Stomach (tissue), 9 donors: ENCODE measurements around the gene TANC1. TPM values are rescaled to one million over a fixed set of nuclear protein-coding genes. Genes with fewer than 3 reads are reported as not detected.

ENCODE experiments used
- DNase-seq, 2 donors: peaks; one replicate each; pipeline versions ENCODE4 v3.0.0 to v3.0.0-alpha.2; 2013 to 2019
- H3K27ac ChIP-seq, 5 donors: fragments of 200-600 bp in 4 of 5; sonication (generic) in 4 of 5; one replicate each; pipeline ENCODE4 v1.5.1; 2013 to 2019; ENCODE audit warnings: mild to moderate bottlenecking in 1 of 5, moderate library complexity in 1 of 5
- H3K27me3 ChIP-seq, 3 donors: fragments of 200-600 bp; sonication (generic); one replicate each; pipeline ENCODE4 v1.5.1; 2017 to 2019; ENCODE audit warnings: mixed run types in 1 of 3
- H3K36me3 ChIP-seq, 4 donors: fragments of 200-600 bp; sonication (generic); 1 replicate in 3 of 4; 2 replicates in 1 of 4; pipeline ENCODE4 v1.5.1; 2016 to 2019
- H3K4me1 ChIP-seq, 4 donors: fragments of 200-600 bp; sonication (generic); one replicate each; pipeline ENCODE4 v1.5.1; 2016 to 2019
- H3K4me3 ChIP-seq, 4 donors: fragments of 200-600 bp; sonication (generic) in 3 of 4; one replicate each; pipeline ENCODE4 v1.5.1; 2016 to 2019; ENCODE audit warnings: mild to moderate bottlenecking in 1 of 4
- H3K9me3 ChIP-seq, 4 donors: fragments of 200-600 bp; sonication (generic); one replicate each; pipeline ENCODE4 v1.5.1; 2016 to 2019
- EP300 ChIP-seq: sonication (generic); formaldehyde crosslinking; IDR thresholded peaks from one replicate; pipeline ENCODE4 v1.6.1; 2017; ENCODE audit warnings: antibody characterized with exemption
- POLR2A ChIP-seq, 4 donors: fragments of 450-650 bp; IDR thresholded peaks; one replicate each; pipeline ENCODE4 v1.6.1; 2016; ENCODE audit warnings: antibody characterized with exemption in 4 of 4, control low read depth in 2 of 4, mild to moderate bottlenecking in 1 of 4, moderate library complexity in 1 of 4
- POLR2AphosphoS5 ChIP-seq, 3 donors: sonication (generic); formaldehyde crosslinking; IDR thresholded peaks; one replicate each; pipeline ENCODE4 v1.6.1; 2016; ENCODE audit warnings: antibody characterized with exemption in 3 of 3
- WGBS, 5 donors: extraction: QIAGEN DNeasy Blood & Tissue Kit in 3 of 5; methylation state at CpG; one replicate each; pipeline versions ENCODE4 v1.1.5 to v1.1.7; 2013 to 2018; 5-methylcytosine and 5-hydroxymethylcytosine counted together
- intact Hi-C: fragments of 100-400 bp; cut with DNase I; formaldehyde crosslinking; loops from one replicate; pipeline ENCODE4 v1.15.1; 2023; ENCODE audit warnings: low total_unique reads
- polyA plus RNA-seq, 3 donors: library from polyadenylated mRNA; stranded (reverse); fragments of 200-250 nt; gene quantifications; one replicate each; pipeline ENCODE4 v1.2.3, GENCODE V29; 2013
- total RNA-seq, 5 donors: library from RNA; depleted of rRNA; stranded (reverse); fragments of >200 nt; gene quantifications; one replicate each; pipeline versions ENCODE4 v1.1.0 to v1.2.3, GENCODE V29; 2014 to 2016
- TF ChIP-seq, protein P1 (sequence below), 7 experiments: fragments of 450-650 bp in 4 of 7; fragments of 200-600 bp in 3 of 7; sonication (generic) in 3 of 7; IDR thresholded peaks; one replicate each; pipeline ENCODE4 v1.5.1; 2016 to 2019; ENCODE audit warnings: antibody characterized with exemption in 7 of 7, control low read depth in 2 of 7, mild to moderate bottlenecking in 1 of 7
- donor health status: healthy with polysubstance abuse.
- donor health status: Bipolar disorder and iron deficiency.
- donor health status: healthy.

The TANC1 gene
- total and polyA plus RNA-seq, 8 donors, result 4.9 to 59.7 (median 37.7) TPM

- Histone ChIP-seq H3K4me3 (no peak overlapping the region), H3K4me1 (no peaks in the 10 kb centered on the region), H3K27ac (no peak overlapping the region), H3K36me3 (no peaks in the 10 kb centered on the region), H3K9me3 (no peaks in the 10 kb centered on the region), H3K27me3 (no peaks in the 10 kb centered on the region)
- no peak for DNase-seq
- 81 to 90% (median 82%) methylated on average over 1 of the region's 1 CpG for WGBS, 5 donors
- intact Hi-C loops, result no loop called here
- no peak for TF ChIP-seq POLR2AphosphoS5 (IDR thresholded peaks at IDR 0.05)
- TF ChIP-seq, protein P1, sequence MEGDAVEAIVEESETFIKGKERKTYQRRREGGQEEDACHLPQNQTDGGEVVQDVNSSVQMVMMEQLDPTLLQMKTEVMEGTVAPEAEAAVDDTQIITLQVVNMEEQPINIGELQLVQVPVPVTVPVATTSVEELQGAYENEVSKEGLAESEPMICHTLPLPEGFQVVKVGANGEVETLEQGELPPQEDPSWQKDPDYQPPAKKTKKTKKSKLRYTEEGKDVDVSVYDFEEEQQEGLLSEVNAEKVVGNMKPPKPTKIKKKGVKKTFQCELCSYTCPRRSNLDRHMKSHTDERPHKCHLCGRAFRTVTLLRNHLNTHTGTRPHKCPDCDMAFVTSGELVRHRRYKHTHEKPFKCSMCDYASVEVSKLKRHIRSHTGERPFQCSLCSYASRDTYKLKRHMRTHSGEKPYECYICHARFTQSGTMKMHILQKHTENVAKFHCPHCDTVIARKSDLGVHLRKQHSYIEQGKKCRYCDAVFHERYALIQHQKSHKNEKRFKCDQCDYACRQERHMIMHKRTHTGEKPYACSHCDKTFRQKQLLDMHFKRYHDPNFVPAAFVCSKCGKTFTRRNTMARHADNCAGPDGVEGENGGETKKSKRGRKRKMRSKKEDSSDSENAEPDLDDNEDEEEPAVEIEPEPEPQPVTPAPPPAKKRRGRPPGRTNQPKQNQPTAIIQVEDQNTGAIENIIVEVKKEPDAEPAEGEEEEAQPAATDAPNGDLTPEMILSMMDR (IDR thresholded peaks at IDR 0.05), result no peak
- no peak for TF ChIP-seq EP300
- TF ChIP-seq POLR2A (IDR thresholded peaks at IDR 0.05), result no peak
Observed at GRCh38 chr2:158923641-158924040, 44.8 kb upstream of the TANC1 start.

- H3K4me1 ChIP-seq, result no peaks in the 10 kb centered on the region
- intact Hi-C loops, result no loop called here
- no peak for TF ChIP-seq POLR2AphosphoS5 (IDR thresholded peaks at IDR 0.05)
- TF ChIP-seq EP300, result no peak
Observed at GRCh38 chr2:158926478-158926948, 41.9 kb upstream of the TANC1 start.

GRCh38 chr2:158928515-158928914 is 39.9 kb upstream of the TANC1 start:
- DNase-seq, result no peak

More at GRCh38 chr2:158926478-158926948, 41.9 kb upstream of the TANC1 start:
- 30 to 64% (median 56%) methylated on average over 5 to 8 of the region's 8 CpGs for WGBS, 5 donors
- no peak for DNase-seq
- Histone ChIP-seq H3K27ac (no peak overlapping the region), H3K9me3 (no peaks in the 10 kb centered on the region), H3K36me3 (no peaks in the 10 kb centered on the region), H3K4me3 (no peak overlapping the region), H3K27me3 (no peaks in the 10 kb centered on the region)

DNA sequence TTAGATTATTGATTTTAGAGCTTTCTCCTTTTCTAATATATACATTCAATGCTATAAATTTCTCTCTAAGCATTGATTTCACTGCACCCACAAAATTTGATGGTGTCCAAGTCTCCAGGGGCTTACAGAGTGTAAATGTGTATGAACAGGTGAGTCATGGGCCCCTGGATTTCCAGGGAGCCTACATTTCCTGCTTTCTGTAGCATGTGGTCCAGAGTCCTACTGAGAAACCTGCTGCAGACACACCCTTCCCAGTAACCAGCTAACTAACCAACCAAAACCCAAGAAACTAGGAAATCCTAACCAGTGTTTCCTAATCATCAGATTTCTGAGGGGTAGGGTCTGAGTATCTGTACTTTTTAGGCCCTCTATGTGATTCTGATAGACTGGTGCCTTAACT is 39.5 kb upstream of the TANC1 start:
- no peaks in the 10 kb centered on the region for H3K36me3 ChIP-seq
- H3K9me3 ChIP-seq, result no peaks in the 10 kb centered on the region
- intact Hi-C loops, result no loop called here
- peak in 1 of 2 donors; percentile 51 for DNase-seq
- H3K4me1 ChIP-seq, result no peaks in the 10 kb centered on the region
- H3K27ac ChIP-seq, result no peak overlapping the region
- no peaks in the 10 kb centered on the region for H3K27me3 ChIP-seq
- H3K4me3 ChIP-seq, result no peak overlapping the region
- no peak for TF ChIP-seq POLR2AphosphoS5 (IDR thresholded peaks at IDR 0.05)
- TF ChIP-seq POLR2A (IDR thresholded peaks at IDR 0.05), result no peak
- no peak for TF ChIP-seq EP300
- TF ChIP-seq, protein P1 (IDR thresholded peaks at IDR 0.05), result no peak

More at GRCh38 chr2:158928515-158928914, 39.9 kb upstream of the TANC1 start:
- WGBS, 5 donors, result 85 to 97% (median 93%) methylated on average over 2 of the region's 2 CpGs
- Histone ChIP-seq H3K27me3 (no peaks in the 10 kb centered on the region), H3K27ac (no peak overlapping the region), H3K4me1 (no peaks in the 10 kb centered on the region), H3K36me3 (no peaks in the 10 kb centered on the region), H3K4me3 (no peak overlapping the region), H3K9me3 (no peaks in the 10 kb centered on the region)
- TF ChIP-seq, protein P1 (IDR thresholded peaks at IDR 0.05), result no peak
- TF ChIP-seq EP300 (no peak), POLR2AphosphoS5 (IDR thresholded peaks at IDR 0.05) (no peak), POLR2A (IDR thresholded peaks at IDR 0.05) (no peak)
- intact Hi-C loops, result no loop called here

GRCh38 chr2:158931572-158931971 is 36.9 kb upstream of the TANC1 start:
- intact Hi-C loops, result no loop called here
- no peak for TF ChIP-seq POLR2A (IDR thresholded peaks at IDR 0.05)
- TF ChIP-seq, protein P1 (IDR thresholded peaks at IDR 0.05), result no peak
- TF ChIP-seq POLR2AphosphoS5 (IDR thresholded peaks at IDR 0.05), result no peak
- no peak for TF ChIP-seq EP300

More at GRCh38 chr2:158931572-158931971, 36.9 kb upstream of the TANC1 start:
- WGBS, 5 donors, result 21 to 33% (median 25%) methylated on average over 2 of the region's 2 CpGs
- Histone ChIP-seq H3K27me3 (no peaks in the 10 kb centered on the region), H3K9me3 (no peaks in the 10 kb centered on the region), H3K27ac (no peak overlapping the region), H3K4me1 (no peaks in the 10 kb centered on the region), H3K36me3 (no peaks in the 10 kb centered on the region), H3K4me3 (no peak overlapping the region)
- peak in 1 of 2 donors; percentile 18 for DNase-seq
